GM21576 (cell line): ENCODE measurements around the gene PNCK.

Source experiments
- ATAC-seq: cut with Tn5 transposase; IDR thresholded peaks from one replicate; pipeline ENCODE4 v1.9.1; 2021; ENCODE audit warnings: mild to moderate bottlenecking, moderate library complexity; ENCODE audit not compliant: unreplicated experiment

PNCK gene

DNA sequence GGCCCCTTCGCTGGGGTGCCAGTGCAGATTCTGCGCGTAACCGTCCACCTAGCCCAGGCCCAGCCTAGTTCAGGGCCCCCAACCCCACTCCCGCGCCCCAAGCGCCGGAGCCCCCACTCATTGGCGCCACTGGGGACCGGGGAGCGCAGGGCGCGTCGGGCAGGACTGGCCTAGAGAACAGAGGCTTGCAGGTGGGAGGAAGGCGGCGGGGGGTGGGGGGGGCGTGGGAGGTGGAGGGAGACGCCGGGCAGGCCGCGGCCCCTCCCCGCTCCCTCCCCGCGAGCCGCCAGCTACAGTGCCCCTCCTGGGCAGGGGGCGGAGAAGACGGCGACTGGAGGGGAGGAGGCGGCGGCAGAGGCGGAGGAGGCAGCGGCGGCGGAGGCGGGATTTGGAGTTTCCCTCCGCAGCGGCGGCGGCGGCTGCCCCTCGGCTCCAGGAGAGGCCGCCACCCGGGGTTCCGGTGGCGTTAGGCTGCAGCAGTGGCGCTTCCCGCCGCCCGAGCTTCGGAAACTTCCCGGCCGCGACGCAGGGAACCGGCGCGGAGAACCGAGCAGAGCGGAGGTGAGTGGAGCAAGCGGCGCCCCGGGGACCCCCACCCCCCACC lies 31.5 kb downstream of the PNCK start:
- no peak for ATAC-seq

DNA sequence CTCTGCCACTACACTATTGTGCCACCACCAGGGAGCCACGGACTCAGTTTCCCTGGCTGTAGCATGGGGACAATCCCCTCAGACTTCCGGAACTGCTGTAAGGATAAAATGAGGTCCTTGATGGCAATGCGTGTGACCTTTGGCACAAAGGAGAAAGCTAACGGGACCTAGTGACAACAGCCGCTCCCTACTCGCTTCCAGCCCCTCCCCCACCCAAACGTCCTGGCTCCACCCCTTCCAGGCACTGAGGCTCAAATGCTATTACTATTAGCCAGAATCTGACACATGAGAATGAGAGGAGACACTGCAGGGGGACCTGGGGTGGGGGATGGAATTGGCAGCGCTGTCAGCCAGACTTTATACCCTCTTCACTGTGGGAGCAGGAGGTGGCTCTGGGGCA lies 32.0 kb downstream of the PNCK start:
- ATAC-seq = no peak

DNA sequence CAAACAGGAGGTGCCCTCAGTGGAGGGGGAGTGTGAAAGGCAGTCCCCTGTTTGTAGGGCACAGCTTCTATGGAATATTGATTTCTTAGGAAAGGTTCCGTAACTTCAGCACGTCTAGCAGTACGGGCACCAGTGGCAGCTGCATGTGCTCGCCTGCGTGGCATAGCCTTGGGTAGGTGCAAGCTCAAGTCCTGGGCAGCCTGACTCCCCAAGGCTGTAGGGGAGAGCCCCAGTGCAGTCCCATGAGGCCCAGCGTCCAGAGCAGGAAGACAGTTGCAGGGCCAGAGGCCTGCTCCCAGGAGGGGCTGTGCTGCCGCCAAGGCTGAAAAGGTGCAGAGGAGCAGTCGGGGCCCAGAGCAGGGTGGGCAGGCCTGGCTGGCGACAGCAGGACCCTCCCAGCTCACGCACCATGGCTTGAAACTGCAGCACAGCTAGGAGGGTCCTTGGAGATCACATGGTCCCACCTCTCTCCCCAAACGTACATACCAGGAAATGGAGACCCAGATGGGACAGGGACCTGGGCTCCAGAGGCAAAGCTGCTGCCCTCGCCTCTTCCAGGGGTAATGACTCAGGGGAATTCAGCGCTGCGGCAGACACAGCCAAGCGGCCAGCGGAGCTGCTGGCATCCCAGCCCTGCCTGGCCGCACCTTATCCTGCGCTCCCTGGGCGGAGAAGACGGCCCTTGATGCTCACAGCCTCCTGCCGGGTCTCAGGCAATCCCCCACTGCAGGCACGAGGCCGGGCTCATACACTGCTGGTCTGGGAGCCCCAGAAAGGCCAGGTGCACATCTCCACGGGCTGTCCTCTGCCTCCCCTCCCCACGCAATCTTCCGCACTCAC lies 32.7 kb downstream of the PNCK start:
- no peak for ATAC-seq

DNA sequence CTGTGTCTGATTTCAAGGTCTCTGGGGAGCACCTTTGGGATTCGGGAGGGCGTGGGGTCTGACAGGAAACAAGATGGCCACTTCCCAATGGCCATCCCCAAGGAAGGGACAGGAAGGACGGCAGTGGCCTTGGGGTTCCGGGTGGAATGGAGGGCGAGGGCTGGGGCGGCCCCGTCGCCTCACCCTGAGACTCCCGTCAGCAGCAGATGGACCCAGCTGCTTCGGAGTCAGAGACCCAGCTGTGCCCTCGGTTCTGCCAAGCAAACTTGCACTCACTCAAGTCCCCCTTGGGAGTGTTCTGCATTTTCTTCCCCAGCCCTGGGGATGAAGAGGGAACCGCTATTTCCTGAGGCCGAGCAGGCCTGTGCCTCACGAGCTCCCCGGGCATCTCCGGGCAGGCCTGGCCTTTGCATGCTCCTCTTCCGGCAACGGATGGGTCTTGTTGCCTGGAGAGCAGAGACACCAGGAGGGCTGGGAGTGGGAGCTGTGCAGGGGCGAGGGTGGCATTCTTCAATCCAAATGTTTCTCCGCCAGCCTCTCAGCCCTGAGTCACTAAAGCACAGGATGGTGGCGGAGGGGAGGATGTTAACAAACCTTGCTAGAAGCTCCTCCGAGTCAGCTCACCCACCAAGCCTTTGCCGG lies 33.4 kb downstream of the PNCK start:
- no peak for ATAC-seq

DNA sequence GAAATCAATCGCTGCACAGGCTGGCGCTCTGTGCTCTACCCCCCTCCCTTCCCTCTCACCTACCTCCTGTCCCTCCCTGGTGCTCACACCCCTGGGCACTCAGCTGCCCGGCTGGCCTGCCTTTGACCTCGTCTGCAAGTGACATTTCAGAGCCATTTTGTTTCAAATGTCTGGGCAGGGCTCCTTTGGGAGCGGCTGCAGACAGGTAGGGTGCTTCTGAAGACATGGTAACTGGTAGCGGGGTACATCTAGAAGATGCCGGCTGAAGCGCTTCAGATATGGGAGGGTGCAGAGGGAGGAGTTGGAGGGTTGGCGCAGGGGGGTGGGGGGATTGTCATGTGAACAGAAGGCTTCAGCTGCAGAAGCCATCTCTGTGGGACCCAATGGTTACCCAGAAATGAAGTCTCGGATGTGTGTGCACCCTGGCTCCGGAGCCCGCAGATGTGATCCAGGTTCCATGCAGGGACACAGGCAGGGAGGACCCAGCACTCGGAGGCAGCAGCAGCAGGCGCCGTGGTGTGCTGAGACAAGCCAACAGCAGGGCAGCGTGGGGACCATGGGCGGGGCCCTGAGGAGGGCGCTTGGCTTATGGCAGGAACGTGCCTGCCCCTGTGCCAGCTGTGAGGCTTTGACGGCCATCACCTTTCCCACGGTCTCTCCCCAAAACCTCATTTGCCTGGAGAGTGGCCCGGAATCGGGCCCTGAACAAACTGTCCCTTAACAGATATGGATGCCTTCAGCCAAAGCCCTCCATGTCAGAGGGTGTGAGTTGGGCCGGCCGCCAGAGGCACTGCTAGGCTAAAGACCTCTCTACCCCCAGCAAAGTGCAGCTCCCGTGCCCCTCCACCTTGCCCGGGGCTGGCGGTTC lies 34.2 kb downstream of the PNCK start:
- ATAC-seq = no peak

DNA sequence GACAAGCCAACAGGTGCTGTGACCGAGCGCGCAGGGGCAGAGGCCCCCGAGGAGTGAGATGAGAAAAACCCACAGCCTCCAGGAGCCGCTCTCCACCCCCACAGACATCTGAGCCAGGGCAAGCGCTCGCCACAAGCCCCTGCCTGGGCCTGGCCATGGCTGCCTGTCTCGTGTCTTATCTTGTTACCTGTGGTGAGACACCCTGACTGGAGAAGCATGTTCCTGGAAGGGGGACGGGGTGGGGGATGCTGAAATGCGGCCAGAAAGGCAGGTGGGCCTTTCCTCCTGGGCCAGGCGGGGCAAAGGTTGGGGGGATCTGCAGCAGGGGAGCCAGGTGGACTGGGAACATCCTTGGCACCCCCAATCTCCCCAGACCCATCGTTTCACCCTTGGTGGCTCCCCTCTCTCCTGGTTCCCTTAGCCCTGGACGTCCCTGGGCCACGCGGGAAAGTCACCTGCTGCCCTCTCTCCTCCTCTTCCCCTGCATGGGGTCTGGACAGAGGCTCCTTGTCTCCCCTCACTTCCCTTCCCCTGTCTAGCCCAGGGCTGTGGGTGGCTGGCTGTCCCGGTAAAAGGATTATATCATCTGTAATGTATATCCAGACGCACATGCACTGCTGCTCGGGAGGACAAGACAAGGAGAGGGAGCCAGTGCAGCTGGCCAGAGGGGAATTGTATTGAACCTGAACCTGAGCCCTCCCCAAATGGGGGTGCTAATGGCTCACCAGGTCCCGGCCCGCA lies 35.0 kb downstream of the PNCK start:
- no peak for ATAC-seq

DNA sequence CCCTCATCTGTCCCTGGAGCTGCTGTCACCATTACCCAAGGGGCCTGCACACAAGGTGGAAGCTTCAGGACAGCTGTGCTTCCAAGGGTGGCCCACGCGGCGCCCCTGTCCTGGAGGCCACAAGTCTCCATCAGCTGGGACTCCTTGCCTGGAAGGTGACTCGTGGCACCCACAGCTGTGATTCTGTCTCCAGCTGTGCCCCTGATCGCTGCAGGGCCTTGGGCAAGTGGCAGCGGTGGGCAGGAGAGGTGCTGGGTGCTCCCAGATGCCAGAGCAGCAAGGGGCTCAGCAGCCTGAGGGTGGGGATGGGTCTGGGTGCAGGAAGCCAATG lies 35.6 kb downstream of the PNCK start:
- ATAC-seq = no peak

DNA sequence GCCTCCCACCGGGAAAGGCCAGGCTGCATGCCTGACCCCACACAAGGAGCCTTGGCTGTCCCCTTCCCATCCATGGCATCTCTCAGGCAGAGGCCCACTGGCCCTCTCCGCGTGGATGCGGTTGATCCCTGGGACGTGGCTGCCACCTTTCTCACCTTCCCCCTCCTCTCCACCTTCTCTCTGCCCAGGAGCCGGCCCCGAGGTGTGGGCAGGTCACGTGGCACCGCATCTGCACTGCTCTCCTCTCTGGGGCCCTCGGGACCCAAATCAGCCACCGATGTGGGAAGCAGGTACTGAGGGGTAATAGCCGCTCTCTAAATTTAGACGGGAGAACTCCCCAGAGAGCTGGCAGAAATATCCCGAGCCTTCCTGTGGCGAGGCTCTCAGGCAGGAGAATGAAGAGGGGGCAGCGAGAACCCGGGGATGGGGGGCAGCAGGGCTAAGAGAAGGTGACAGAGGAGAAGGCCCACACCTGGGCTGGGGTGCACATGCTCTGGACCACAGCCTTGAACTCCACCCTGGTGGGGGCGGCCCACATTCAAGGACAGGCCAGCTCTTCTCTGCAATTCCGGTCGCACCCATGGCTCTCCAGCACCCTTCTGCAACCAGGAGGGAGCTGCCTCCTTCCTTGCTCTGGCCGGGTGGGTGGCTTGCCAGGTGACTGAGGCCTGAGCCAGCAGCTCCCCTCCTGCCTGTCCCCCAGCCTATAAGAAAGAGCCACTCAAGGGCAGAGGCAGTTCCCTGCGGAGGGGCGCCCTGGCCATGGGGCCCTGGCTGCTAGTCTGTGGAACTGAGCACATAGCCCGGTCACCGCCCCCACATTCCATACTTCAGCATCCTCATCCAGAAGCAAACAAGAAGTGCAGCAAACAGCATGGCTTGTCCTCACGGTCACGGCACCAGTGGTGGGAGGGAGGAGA lies 36.2 kb downstream of the PNCK start:
- no peak for ATAC-seq

DNA sequence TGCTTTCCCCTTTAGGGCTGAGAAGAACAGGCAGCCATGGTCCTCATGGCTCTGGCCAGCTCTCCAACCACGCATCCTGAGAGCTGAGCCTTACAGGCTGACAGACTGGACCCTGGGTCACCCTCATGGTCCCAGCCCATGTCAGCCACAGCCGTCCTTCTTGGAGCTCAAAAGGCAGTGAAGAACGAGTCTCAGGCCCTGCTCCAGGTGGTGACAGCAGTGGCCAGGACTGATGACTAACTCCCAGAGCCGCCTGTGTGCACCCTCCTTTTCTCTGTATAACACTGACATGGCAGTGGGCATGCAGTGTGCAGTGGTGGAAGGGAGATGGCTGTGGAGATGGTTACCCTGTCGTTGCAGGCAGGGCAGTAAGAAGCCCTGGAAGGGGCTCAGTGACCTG lies 36.9 kb downstream of the PNCK start:
- no peak for ATAC-seq

DNA sequence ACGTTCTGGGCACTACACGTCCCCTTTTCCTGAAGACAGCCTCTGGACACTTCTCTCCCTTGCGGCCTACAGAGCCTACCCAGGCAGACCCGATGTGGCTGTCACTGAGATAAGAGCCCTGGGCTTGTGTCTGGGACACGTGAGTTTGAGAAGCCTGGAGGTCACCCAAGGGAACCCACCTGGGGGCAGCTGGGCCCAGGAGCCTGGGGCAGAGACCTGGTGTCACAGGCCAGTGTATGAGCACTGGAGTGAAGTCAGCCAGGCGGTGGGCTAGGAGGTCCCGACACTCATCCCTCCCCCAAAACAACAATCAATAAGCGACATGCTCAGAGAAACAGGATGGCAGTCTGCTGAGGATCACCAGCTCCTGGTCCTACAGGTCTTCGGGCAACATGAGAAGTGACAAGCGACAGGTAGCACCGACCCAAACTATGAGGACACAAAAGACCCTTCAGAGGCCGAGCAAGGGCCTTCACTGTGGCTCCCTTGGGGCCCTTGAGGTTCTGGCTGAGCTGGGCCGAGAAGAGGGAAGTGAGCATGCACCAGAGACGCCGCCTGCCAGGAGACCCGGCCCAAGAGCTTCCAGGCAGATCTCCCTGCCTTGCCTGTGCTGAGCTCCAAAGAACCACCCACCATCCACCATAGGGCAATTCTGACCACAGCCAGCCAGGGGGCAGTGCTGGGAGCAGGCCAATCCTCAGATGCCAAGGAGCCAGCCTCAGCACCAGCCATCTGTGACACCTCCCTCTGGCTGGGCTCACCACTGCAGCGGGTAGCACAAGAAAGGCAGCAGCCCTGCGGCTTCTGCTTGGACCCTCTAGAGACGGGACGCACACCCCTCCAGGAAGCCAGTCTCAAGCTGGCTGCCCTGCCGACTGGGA lies 37.6 kb downstream of the PNCK start:
- no peak for ATAC-seq

DNA sequence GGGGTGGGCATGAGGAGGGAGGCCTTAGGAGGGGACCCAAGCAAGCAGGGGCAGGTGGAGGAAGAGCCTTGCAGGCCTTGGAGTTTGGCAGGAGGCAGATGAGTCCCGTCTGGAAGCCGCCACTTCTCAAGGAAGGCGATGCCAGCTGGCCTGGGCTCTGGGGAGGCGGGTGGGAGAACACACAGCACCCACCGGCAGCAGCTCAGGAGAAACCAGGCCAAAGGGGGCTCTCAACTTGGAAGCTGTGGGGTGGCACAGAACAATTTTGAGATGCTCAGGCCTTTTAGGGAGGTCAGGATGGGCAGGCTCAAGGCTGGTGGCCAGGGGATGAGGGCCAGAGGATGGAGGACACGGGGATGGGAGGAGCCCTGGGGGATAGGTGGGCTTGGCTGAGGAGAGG lies 38.2 kb downstream of the PNCK start:
- no peak for ATAC-seq

DNA sequence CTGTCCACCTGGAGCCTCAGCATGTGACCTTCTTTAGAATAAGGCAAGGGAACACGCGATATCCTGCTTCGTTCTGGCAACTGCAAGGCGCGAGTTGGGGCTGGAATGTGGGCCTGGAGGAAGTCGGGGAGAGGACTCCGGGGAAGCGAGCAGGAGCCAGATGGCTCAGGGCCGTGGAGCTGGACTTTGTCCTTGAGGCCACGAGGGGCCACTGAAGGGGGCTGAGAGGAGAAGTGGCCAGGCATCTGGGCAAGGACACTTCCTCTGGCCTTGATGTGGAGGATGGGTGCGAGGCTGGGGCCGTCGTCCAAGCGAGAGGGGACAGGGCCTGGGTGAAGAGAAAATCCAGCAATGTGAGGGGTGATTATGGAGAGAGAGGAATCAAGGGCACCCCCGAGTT lies 38.8 kb downstream of the PNCK start:
- no peak for ATAC-seq

DNA sequence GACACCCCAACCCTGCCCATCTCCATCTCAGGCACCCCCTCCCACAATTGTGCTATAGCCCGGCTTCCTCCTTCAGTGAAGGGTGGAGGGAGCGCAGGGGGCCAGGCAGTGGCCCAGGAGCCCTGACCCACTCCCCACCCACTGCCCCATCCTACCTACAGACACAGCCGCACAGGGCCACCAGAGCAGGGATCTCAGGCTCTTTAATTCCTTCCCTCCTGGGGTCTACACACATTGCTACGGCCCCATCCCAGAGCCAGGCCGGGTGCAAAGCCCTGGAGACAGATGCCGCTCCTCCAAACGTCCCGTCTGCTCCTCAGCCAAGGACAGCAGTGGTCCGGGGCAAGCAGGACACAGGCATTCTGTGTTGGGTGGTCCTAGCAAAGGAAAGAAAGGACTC lies 39.4 kb downstream of the PNCK start:
- ATAC-seq = no peak

DNA sequence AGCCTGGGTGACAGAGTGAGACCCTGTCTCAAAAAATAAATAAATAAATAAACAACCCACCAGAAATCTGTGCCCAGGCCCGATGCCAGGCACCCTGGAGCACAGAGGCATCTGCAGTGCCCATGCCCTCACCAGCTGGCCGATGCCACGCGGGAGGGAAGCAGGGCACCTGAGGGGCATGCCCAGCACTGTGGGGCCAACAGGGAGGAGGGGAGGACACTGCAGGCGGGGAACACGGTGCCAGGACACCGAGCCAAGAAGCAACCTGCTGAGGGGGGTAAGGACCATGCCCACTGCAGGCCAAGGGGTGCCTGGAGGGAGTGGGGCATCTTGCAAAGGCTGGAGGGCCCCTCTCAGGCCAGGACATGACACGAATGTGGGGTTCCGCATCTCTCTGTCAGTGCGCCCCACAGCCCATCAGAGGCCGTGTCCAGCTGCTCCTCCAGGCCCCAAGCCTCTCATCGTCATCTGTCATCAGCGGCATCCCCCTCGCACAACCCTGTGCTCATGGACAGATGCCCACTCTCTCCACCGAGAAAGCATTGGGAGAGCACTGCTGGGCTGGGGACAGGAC lies 39.9 kb downstream of the PNCK start:
- ATAC-seq = no peak

DNA sequence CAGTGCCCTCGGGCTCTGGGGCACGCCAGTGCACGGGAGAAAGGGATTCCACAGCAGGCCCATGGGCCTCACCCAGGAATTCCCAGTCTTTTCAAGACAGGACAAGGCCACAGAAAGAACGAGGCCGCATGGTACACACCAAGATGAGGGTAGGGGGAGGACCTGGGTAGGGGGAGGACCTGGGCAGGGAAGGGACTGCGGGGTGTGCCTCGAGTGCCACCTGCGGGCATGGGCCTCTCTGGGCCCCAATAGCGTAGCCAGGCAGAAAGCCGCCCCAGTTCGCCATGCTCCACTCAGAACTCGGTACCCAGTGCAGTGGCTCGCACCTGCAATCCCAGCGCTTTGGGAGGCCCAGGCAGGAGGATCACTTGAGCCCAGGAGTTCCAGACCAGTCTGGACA lies 40.6 kb downstream of the PNCK start:
- no peak for ATAC-seq

DNA sequence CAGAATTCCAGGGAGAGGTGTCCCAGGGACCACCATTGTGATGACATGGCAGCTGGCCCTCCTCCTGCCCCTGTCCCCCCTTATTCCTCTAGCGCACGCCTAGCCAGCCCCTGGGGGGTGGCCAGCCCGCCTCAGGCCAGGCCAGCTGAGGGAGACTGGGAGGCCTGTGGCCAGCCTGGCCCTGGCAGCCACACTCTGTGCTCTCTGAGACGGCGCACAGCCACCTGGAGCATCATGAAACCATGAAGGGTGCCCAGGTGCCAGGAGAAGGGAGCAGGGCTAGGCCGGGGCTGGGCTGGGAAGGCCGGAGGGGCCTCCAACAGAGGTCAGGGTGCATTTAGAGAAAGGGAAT lies 41.0 kb downstream of the PNCK start:
- no peak for ATAC-seq

DNA sequence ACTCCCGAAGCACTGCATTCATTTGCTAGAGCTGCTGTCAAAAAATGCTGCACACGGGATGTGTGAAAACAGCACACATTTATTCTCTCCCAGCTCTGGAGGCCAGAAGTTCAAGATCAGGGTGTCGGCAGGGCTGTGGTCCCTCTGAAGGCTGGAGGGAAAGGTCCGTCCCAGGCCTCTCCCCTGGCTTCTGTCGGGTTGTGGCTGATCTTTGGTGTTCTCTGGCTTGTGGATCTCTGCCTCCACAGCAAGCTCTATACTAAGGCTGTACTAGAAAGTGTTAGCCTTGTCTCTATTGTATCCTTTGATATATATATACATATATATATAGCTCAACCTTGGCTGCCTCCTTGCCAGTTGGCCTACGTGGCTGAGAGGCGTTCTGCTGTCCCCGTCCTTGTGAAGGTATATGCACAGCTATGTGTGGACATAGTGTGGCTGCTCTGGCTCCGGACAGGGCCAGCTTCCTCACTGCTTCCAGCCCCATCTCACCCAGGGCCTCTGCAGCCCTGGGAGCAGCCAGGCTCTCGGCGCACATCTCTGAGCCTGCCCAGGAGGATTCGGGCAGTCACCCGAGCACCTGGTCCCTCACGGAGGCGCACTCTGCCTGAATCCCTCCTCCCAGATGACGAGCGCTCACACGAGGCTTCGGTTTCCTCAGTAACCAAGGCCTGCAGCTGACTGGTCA lies 41.6 kb downstream of the PNCK start:
- ATAC-seq = no peak

DNA sequence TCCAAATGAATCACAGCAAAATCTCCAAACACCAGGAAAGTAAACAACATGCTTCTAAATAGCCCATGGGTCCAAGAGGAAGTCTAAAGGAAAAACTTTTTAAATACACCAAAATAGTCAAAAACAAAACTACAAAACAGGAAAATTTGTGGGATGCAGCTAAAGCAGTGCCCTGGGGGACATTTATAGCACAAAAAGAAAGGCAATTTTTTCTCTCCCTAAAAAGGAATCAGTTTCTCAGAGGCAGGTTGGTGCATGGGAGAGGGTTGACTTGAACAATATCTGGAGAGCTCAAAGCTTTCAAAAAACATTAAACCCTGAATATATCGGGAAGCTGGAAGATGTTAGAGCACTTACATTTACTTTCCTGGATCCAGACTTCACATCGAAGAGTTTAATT lies 42.3 kb downstream of the PNCK start:
- no peak for ATAC-seq
